HG03460 (cell line): ENCODE data around the gene RARA.
"Not testable (repeated sequence)": the region's sequence is repeated elsewhere in the genome, so short reads cannot be mapped to it uniquely, and the experiment has no call there.

Experiments used
- ATAC-seq: cut with Tn5 transposase; IDR thresholded peaks from one replicate; pipeline ENCODE4 v1.9.1; 2021; ENCODE audit not compliant: unreplicated experiment

Gene RARA

GRCh38 chr17:40372644-40373043, 63.7 kb downstream of the RARA start:
- not testable (repeated sequence) for ATAC-seq

- no peak for ATAC-seq
Observed at GRCh38 chr17:40373324-40373723, 64.3 kb downstream of the RARA start.

- ATAC-seq = no peak
Observed at GRCh38 chr17:40373999-40374398, 65.0 kb downstream of the RARA start.

- no peak for ATAC-seq
Observed at GRCh38 chr17:40374821-40375498, 66.0 kb downstream of the RARA start.

GRCh38 chr17:40375786-40376185, 66.8 kb downstream of the RARA start:
- not testable (repeated sequence) for ATAC-seq

GRCh38 chr17:40376541-40376940, 67.6 kb downstream of the RARA start:
- ATAC-seq = not testable (repeated sequence)

GRCh38 chr17:40377832-40378231, 68.9 kb downstream of the RARA start:
- ATAC-seq = no peak

- ATAC-seq = no peak
Observed at GRCh38 chr17:40378966-40379365, 70.0 kb downstream of the RARA start.

- no peak for ATAC-seq
Observed at GRCh38 chr17:40382251-40382650, 73.3 kb downstream of the RARA start.

GRCh38 chr17:40386555-40386954, 77.6 kb downstream of the RARA start:
- not testable (repeated sequence) for ATAC-seq

- ATAC-seq = no peak
Observed at GRCh38 chr17:40399185-40399584, 90.2 kb downstream of the RARA start.

- no peak for ATAC-seq
Observed at GRCh38 chr17:40402668-40403067, 93.7 kb downstream of the RARA start.

GRCh38 chr17:40404003-40404402, 95.0 kb downstream of the RARA start:
- no peak for ATAC-seq
